SHP77 (cell line): ENCODE measurements around the gene CDRT4.
"Not testable (repeated sequence)": the region's sequence is repeated elsewhere in the genome, so short reads cannot be mapped to it uniquely, and the experiment has no call there.

Experiments used
- DNase-seq, 2 experiments: peaks; one replicate each; lab custom pipeline; 2025; lab: John Stamatoyannopoulos, UW

Gene CDRT4

DNA sequence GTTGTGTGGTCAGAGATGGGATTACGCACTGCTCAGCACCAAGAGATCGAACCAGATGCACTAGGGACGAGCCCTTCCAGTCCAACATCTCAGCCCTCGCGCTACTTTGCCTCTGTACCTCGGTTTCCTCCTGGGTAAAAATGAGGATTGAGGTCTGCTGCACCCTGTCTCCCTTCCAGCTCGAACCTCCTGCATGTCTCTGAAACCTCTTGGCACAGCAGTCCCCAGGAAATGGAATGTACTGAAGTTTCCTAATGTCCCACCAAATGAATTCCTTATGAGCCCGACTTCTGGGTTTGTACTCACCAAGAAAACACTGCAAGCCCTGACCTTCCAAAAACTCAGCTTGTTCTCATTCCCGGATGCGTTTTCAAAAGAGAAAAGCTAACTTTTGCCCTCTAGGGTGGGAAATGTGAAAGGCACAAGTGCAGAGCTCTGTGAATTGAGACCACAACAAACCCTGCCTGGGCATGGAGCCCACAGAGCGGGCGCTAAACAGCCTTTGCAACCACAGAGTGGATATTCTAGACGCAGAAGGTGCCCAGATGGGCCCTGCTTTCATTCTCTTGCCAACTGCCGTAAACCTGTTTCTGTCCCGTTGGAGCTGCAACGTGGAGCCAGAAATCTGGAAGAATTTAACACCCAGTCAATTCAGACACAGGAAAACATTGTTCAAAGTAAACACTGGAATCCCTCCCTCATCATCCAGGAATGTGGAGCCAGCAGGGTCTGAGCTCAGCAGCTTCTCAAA, 10.3 kb downstream of the CDRT4 start:
- no peak for DNase-seq

DNA sequence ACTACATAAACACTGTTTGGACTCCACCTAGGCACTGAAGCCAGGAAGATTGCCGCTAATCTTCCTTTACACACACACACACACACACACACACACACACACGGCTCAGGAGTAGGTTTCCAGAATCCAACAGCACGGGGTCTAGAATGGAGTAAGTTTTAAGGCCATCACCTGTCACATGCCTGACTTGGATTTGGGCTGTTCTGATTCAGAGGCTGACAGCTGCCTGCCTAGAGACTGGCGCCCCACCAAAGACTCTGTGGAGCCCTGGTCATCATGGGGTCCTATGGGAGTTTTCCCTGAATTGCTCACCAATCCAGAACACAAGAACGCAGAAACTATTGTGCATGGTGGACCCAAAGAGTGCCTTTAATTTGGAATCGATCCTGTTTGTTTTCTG, 10.9 kb downstream of the CDRT4 start:
- no peak for DNase-seq

DNA sequence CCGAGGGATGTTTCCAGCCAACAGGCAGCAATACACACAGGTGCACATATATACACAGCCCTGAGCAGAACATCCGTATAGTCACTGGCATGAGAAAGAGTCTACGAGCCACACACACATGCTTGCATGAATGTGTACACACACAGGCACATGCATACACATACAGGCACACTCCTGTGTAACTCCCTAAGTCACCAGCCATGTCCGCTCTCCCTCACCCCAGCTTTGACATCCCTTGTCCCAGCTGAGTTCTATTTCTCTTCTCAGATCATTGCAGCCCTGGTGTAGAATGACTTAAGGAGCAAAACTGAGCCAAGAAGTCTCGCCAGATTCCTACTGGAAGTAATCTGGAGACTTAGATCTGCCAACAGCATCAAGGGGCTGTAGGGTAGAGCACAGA, 13.1 kb downstream of the CDRT4 start:
- no peak for DNase-seq

DNA sequence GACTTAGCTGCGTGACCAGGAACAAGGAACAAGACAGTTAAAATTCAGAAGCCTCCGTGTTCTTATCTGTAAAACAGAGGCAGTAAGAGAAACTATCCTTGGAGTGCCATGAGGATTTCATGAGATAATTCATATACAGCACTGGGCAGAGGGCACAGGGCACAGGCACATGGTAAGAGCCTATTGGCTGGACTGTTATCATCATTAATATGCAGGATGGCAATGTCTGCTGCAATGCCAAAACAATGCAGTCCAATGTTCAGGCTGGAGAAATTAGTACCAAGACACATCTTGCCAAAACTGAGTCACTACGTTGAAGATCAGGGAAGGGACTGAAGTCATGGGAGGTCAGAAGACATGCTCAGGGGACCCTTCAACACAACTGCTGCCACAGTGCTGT, 13.6 kb downstream of the CDRT4 start:
- no peak for DNase-seq

DNA sequence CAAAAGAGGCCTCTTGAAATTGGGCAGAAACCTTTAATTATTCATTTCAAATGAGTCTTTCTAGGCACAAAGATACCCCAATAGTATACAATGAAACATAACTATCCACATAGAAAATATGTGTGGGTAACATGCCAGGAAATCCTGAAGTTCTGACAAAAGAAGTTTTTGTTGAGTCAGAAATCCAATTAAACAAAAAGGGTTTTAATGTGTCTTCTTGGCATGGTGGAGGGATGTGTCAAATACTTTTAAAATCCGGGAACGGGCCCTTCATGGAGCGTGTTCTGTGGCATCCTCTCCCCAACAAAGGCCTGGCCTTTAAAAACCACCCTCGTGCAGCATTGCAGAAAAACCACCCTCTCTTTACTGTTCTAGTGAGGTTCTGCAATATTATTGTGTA, 14.2 kb downstream of the CDRT4 start:
- DNase-seq: no peak

DNA sequence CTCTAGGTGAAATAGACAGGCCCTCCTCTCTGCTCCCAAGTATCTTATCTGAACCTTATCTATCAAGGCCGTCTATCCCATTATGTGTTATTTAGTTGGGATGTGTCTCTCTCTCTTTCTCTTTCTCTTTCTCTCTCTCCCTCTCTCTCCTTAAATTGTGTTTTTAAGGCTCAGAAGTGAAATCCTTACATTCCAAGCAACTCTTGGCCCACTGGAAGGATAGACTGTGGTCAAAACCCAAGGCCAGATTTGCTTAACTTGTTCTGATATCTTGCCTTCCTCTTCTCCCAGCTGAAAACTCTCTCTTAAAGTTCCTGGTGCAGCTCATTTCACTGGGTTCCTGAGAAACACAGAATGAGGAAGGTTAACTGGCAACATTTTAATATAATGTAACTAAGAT, 14.7 kb downstream of the CDRT4 start:
- no peak for DNase-seq

DNA sequence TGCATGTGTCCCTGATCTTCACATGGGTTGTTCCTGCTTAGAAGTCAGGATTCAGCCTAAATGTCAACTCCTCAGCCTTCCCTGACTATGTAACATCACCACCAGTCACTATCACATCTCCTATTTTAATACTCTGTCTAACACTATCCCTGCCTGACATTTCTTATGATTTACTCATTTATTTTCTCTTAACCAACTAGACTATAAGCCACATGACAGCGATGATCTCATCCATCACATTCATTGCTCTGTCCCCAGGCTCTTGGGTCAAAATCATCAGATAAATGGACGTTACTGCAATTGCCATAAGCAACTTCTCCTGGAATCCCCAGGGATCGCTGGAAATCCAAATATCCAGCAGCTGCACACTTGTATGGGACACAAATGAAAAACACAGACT, 15.7 kb downstream of the CDRT4 start:
- no peak for DNase-seq

DNA sequence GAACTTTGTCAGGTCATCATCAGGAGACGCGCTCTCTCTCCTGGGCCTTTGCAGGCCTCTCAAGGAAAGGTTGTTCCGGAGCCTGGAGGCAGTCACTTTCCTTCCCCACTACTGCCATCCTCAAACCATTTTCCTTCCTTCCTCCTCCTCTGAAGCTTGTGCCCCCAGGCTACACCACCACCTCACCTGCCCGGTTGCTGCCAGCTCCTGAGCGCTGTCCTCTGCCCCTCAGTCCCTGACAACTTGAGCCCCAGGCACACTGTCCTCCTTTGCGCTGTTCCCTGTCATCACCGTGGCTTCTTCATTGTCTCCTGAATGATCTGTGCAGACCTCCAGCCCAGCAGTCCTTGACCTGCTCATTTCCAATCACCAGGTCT, 18.9 kb downstream of the CDRT4 start:
- no peak for DNase-seq

DNA sequence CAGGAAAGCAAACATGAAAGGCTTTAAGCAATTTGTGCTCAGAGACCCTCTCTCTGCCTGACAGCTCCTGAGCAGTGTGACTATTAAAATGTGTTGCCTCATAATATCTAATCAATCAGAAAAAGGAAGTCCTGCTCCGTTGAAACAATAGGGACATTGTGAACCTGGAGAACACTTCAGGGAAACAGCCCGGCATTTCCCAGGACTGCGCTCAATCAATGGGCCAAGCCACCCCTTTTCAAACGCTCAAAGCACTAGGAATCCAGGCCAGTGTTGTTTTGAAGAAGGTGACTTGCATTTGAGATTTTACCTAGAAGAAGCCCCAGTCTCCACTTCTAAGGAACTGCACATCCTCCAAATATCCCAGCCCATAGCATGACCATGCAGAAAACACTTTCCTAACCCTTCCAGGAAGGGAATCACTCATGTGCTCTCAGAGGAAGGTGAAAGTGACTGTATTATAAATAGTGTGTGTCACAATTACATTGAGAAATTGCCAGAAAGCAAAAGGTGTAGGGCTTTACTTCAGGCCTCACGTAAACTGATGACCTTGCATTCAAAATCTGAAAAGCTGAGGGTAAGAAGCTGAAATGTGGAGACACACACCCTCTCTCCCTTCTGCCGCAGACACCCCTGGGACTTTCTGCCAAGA, 19.4 kb downstream of the CDRT4 start:
- DNase-seq: no peak

DNA sequence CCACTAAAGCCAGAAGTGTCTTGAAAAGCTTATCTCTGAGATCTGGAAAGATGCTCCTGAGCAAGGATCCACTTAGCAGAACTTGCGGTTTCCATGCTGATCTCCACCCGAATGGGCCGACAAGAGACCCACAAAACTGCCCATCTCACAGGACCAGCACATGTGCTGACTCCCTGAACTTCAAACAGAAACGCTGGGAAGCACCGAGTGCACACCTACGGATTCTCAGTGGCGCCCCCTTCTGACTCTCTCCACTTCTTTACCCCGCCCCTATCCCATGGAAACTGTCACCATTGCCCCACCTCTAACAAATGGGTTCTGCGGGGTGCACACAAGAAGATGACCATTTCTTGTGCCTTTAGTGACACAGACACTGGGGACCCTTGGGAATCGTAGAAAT, 21.4 kb downstream of the CDRT4 start:
- DNase-seq: no peak

DNA sequence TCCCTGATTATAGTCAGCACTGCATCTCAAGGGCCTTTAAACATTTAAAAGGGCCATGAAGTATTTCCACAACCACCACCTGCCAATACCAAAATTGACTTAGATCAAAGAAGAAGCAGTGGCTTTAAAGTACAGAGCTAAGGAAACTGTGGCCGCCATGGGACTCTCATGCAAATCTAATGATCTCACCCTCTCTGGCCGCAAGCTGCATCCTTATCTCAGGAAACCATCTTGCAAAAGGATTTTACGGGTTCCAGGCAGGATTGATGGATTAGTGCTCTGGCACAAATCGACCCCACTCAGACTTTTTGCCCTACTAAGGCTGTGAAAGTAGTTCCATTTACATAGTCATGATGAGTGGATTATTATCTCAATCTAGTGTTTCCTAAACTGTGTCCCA, 22.6 kb downstream of the CDRT4 start:
- DNase-seq: no peak

DNA sequence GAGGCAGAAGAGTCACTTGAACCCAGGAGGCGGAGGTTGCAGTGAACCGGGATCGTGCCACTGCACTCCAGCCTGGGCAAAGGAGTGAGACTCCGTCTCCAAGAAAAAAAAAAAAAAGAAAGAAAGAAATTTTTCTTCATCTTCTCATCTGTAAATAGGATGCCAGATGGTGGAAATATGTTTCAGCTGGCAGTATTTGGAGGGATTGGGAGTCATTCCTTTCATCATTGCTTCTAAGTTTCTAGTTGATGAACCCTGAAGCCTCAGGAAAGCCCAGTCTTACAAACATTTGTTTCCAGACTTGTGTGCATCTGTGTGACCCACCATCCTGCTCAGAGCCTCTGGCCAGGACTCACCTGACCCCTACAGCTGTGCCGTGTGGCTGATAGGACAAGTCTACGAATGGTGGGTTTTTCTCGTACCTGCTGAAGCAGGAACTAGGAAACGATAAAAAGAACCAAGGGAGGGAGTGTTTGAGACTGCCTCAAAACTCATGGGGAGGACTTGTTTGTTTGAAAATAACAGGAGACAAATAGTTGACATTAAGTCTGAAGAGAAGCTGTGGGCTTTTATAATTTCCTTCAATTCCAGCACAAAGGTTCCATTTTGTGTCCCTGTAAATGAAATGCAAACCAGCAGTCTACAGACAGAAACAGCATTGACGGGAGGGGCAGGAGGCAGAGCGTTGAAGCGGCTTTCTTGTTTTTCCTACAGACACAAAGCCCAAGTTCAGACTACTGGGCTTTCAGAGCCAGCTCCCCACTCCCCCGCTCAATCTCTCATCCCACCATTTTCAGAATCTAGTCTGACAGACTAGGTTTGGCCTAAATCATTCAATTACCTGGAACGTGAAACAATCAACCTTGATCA, 24.9 kb downstream of the CDRT4 start:
- DNase-seq: no peak

DNA sequence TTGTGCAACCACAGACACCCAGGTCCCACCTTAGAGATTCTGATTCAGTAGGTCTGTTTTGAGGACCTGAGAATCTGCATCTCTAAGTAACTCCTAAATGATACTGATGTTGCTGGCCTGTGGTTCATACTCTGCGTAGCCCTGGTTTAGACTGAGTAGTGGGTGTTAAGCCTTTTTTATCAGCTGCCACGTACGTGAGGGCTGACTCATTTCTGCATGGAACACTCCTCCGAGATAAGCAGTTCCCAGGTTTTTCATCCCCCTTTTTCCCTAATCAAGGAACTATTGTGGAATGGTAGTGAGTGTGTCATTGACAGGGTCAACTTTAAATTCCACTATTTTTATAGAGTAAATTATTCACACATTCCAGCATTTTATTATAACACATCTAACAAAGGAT, 26.1 kb downstream of the CDRT4 start:
- no peak for DNase-seq

DNA sequence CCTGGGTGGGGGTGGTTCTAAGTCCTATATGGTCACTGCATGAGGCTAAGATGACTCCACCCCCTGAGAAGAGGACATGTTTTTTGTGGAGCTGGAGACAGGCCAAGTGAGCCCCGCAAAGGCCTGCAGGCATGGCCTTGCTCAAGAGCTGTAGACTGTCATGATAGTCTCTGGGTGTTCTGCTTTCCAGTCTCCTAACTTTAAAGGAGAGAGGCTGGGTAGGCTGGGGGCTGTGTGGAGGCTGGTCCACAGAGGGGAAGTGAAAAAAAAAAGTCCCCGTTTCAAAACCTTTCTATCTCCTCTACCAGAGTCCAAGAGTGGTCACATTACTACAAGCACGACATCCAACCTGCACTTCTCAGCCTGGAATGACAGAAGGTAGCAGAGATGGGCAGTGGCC, 27.1 kb downstream of the CDRT4 start:
- DNase-seq: no peak

DNA sequence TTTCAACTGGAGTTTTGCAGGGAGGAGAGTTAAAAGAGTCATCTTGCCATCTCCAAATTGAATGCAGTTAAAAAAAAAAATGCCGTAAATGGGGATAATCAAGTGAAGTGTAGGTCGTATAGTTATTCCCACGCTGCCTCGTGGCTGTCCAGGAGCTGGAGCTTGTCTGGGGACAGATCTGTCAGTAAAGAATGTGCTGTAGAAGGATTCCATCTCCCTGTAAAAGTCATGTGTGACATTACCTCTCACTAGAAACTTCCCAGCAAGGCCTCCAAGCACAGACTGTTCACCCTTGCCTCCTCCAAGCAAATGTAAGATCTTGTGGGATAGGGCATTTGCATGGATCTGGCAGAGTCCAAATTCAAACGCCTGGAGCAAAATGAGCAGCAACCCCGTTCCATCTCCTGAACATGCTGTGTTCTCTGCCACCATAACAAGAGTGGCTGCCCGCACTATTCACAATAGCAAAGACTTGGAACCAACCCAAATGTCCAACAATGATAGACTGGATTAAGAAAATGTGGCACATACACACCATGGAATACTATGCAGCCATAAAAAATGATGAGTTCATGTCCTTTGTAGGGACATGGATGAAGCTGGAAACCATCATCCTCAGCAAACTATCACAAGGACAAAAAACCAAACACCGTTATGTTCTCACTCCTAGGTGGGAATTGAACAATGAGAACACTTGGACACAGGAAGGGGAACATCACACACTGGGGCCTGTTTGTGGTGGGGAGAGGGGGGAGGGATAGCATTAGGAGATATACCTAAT, 28.0 kb downstream of the CDRT4 start:
- DNase-seq: not testable (repeated sequence)

DNA sequence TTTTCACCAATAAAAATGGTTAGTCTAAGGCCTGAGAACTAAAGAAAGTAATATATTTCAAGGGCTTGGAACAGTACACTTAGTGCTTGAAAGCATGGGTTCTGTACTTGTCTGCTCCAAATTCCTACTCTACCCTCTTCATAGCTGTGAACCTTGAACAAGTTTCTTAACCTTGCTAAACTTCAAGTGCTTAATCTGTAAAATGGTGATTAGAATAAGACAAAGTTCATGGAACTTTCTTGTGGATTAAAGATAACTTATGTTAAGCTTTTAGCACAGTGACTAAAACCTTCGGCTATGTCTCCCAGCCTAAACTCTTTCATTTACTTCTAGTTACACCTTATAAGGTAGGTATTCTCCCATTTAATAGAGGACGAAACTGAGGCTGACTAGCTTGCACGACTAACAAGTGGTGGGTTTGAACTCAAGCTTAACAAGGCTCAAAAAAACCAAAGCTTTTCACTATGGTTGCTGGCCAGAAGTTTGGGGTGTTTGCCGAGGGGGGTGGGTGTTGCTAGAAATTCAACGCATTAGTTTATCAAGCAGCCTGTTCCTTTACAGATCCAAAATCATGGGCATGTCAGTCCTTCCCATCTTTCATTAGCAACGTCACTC, 28.8 kb downstream of the CDRT4 start:
- no peak for DNase-seq

DNA sequence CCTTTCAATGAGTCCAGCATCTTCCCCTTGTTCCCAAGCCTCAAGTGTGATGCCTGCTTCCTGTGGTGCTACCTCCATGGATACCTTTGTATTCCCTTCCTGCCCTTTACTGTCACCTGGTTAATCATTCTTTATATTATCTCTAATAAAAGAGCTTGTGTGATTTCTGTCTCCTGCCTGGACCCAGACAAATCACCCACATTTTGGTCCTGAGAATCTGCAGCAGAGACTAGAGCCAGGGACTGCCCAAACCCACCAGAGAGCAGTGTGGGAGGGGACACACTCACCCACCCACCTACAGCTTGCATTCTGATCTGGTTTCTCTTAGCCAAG, 30.2 kb downstream of the CDRT4 start:
- no peak for DNase-seq

DNA sequence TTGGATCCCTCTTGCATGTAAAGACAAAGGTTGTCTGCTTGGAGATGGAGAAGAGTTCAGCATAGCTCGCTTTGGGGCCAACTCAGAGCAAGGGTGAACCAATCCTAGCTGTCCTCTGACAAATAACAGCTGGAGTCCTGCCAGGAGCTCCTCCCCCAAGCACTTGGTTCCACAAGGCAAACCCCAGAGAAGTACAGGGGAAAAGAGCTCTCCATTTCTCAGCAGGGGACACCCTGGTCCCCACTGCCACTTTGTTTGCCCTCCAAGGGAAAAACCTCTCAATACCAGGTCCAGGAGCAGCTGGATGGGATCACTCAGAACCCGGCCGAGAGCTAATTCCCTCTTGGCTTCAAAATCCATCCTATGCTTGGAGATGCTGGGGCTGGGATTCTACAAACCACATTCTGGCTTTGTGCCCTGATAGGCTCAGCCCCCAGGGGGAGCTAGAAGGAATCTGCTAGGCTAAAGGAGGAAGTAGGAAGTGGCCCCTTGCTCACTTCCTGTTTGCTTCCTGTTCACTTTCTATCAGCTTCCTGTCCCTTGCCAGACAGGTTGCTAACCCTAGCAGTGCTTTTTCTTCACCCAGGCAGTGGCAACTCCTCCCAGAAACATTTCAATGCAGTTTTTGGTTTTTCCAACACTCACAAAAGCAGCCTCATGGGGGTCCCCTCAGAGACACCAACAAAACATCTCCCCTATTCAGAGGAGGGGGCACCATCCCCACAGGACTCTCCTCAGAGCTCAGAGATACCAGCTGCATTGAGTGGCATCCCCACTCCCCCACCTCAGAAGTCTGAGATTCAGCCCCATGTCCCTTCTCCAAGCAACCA, 30.7 kb downstream of the CDRT4 start:
- DNase-seq: peak; percentile 86 to 94

DNA sequence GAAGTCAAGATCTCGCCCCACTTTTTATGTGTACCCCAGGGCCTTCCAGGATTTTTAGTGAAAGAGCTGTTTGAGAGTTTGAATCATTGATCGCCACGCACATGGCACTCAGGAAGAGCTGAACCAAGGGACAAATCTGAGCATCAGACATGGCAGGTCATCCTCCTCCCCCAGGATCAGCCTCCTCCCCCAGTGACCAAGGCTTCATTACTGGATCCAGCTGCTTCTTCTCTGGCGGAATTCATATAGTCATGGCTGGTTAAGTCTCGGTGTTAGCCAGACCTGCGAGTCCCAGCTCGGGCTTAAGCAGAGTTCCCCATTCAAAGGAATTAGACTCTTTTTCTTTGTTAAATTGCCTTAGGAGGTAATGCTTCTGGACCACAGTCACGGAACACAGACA, 32.5 kb downstream of the CDRT4 start:
- DNase-seq: no peak

DNA sequence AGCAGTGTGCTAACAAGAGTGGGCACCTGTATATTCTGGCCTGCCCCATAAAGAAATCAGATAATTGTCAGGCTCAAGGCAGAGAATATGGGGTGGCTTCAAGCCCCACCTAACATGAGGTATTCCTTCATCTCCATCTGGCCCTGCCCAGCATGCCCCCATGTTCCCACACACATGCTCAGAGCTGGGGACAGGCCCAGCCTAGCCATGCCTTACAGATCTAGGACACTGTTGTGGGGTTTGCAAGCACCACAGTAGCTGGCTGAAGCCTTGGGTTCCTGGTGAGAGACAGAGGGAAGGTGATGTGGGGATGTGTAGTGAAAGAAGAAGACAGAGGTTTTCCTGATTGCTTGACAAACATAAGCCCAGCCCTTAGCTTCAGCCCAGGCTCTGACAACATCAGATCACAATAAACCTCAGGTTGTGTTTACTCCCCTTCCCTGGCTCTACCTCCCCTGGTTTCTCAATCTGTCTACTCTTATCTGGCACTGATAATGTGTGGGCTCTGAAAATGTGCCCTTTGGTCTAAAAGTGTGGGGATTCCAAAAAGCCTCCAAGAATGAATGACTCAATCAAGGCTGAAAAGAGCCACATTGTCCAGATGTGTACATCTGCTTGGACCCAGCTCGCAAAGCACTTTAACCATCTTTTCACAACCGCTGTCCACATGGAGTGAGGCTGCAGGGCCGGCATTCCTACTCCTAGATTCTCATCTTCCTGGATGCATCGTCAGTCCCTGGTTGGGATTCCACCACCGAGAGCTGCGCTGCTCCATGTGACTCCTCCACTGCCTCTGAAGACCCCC, 34.4 kb downstream of the CDRT4 start:
- DNase-seq: no peak
